SK-N-SH (cell line): ENCODE data around the gene NLRC5.

Experiments used
- CTCF ChIP-seq: fragments of 200-600 bp; sonication (generic); IDR thresholded peaks from 2 replicates; pipeline ENCODE4 v1.6.1; 2017; ENCODE audit warnings: antibody characterized with exemption, mild to moderate bottlenecking, moderate library complexity
- EZH2phosphoT487 ChIP-seq: fragments of 200-600 bp; sonication (generic); IDR thresholded peaks from 2 replicates; pipeline ENCODE4 v1.6.1; 2017; ENCODE audit warnings: low read depth, mixed run types, mild to moderate bottlenecking, antibody characterized with exemption, moderate library complexity, borderline replicate concordance
- JUND ChIP-seq: IDR thresholded peaks from 2 replicates; pipeline ENCODE4 v1.4.0; 2012
- NFIC ChIP-seq: IDR thresholded peaks from 2 replicates; pipeline ENCODE4 v1.4.0; 2012; ENCODE audit warnings: borderline replicate concordance
- POLR2AphosphoS5 ChIP-seq: IDR thresholded peaks from 2 replicates; pipeline ENCODE4 v1.6.1; 2012; ENCODE audit warnings: low read depth, low read length
- RCOR1 ChIP-seq: fragments of 150-350 bp; IDR thresholded peaks from 2 replicates; pipeline ENCODE4 v1.6.1; 2017; ENCODE audit warnings: antibody characterized with exemption, low read length
- REST ChIP-seq: IDR thresholded peaks from 2 replicates; pipeline ENCODE4 v1.6.1; 2012; ENCODE audit warnings: mild to moderate bottlenecking, low read depth, low read length, moderate library complexity
- USF2 ChIP-seq: fragments of 150-350 bp; IDR thresholded peaks from 2 replicates; pipeline ENCODE4 v1.6.1; 2017; ENCODE audit warnings: antibody characterized with exemption, low read length, low read depth, borderline replicate concordance
- ZBTB33 ChIP-seq: IDR thresholded peaks from 2 replicates; pipeline ENCODE4 v1.4.0; 2012; ENCODE audit warnings: low read depth, borderline replicate concordance

- TF ChIP-seq USF2 (no peak), CTCF (no peak), JUND (no peak), EZH2phosphoT487 (no peak), NFIC (no peak), REST (no peak), ZBTB33 (no peak), POLR2AphosphoS5 (no peak), RCOR1 (no peak)
These were observed 88.4 kb downstream of the NLRC5 start for GRCh38 chr16:57077714-57078113.
